WTC11 (cell line): ENCODE measurements around the gene CD164L2. TPM values are rescaled to one million over a fixed set of nuclear protein-coding genes. Genes with fewer than 3 reads are reported as not detected.

ENCODE experiments used
- ATAC-seq: fragments of 200-7000 bp; cut with Tn5 transposase; 2 replicates; pipeline ENCODE4 v1.10.0; 2021; ENCODE audit warnings: mild to moderate bottlenecking, moderate library complexity
- CTCF ChIA-PET: fragments of 300-600 bp; sonication (Branson Sonifier 250); formaldehyde crosslinking; loops from one replicate; lab custom pipeline; 2021; ENCODE audit warnings: antibody characterized with exemption; lab: Charles Lee
- POLR2A ChIA-PET: fragments of 350-600 bp; sonication (Branson Sonifier 250); formaldehyde crosslinking; loops from one replicate; lab custom pipeline; 2021; ENCODE audit warnings: antibody characterized with exemption; lab: Charles Lee
- DNase-seq: peaks from one replicate; pipeline ENCODE4 v3.0.0; 2021; ENCODE audit warnings: low spot score
- H3K27ac Mint-ChIP-seq: 2 replicates; pipeline ENCODE4 v1.8.0; 2021; ENCODE audit warnings: mixed read lengths
- H3K27me3 Mint-ChIP-seq: 2 replicates; pipeline ENCODE4 v1.8.0; 2021; ENCODE audit warnings: low read depth, mild to moderate bottlenecking, moderate library complexity, mixed read lengths
- H3K36me3 Mint-ChIP-seq: 2 replicates; pipeline ENCODE4 v1.8.0; 2021; ENCODE audit warnings: mixed read lengths
- H3K4me1 Mint-ChIP-seq: 2 replicates; pipeline ENCODE4 v1.8.0; 2022; ENCODE audit warnings: mixed read lengths
- H3K4me3 Mint-ChIP-seq: 2 replicates; pipeline ENCODE4 v1.8.0; 2021; ENCODE audit warnings: mild to moderate bottlenecking, moderate library complexity, mixed read lengths
- H3K9me3 Mint-ChIP-seq: 2 replicates; pipeline ENCODE4 v1.8.0; 2021; ENCODE audit warnings: mixed read lengths
- AFF4 ChIP-seq: sonication (generic); formaldehyde crosslinking; IDR thresholded peaks from 2 replicates; pipeline ENCODE4 v1.8.1; 2023; ENCODE audit warnings: mild to moderate bottlenecking, missing genetic modification reagents, borderline replicate concordance
- ATF3 ChIP-seq: sonication (generic); formaldehyde crosslinking; conservative IDR thresholded peaks from 2 replicates; pipeline ENCODE4 v1.8.1; 2022; ENCODE audit warnings: mild to moderate bottlenecking, missing genetic modification reagents
- CREB1 ChIP-seq: sonication (generic); formaldehyde crosslinking; IDR thresholded peaks from 2 replicates; pipeline ENCODE4 v1.8.0; 2023; ENCODE audit warnings: mild to moderate bottlenecking, missing genetic modification reagents
- GTF2I ChIP-seq: fragments of 250-450 bp; sonication (Bioruptor Pico); conservative IDR thresholded peaks from 2 replicates; pipeline ENCODE4 v1.4.0; 2021; ENCODE audit warnings: mild to moderate bottlenecking
- IRF2 ChIP-seq: sonication (generic); formaldehyde crosslinking; IDR thresholded peaks from 2 replicates; pipeline ENCODE4 v1.8.0; 2022; ENCODE audit warnings: low read depth, missing genetic modification reagents, borderline replicate concordance
- MYBL2 ChIP-seq: sonication (generic); formaldehyde crosslinking; IDR thresholded peaks from 2 replicates; pipeline ENCODE4 v1.8.1; 2023; ENCODE audit warnings: mild to moderate bottlenecking, moderate library complexity, missing genetic modification reagents
- NFATC4 ChIP-seq: fragments of 250-450 bp; sonication (Bioruptor Pico); IDR thresholded peaks from 2 replicates; pipeline ENCODE4 v1.9.0; 2021; ENCODE audit warnings: mild to moderate bottlenecking
- NFE2L1 ChIP-seq: sonication (generic); formaldehyde crosslinking; IDR thresholded peaks from 2 replicates; pipeline ENCODE4 v1.8.1; 2023; ENCODE audit warnings: missing genetic modification reagents
- NR2C2 ChIP-seq: sonication (generic); formaldehyde crosslinking; IDR thresholded peaks from 2 replicates; pipeline ENCODE4 v1.8.0; 2022; ENCODE audit warnings: mild to moderate bottlenecking, missing genetic modification reagents
- RELA ChIP-seq: sonication (generic); formaldehyde crosslinking; IDR thresholded peaks from 2 replicates; pipeline ENCODE4 v1.8.1; 2022; ENCODE audit warnings: missing genetic modification reagents, mild to moderate bottlenecking, borderline replicate concordance
- RORB ChIP-seq: fragments of 250-450 bp; sonication (Bioruptor Pico); IDR thresholded peaks from 2 replicates; pipeline ENCODE4 v1.9.0; 2021; ENCODE audit warnings: mild to moderate bottlenecking
- SOX15 ChIP-seq: fragments of 250-450 bp; sonication (Bioruptor Pico); IDR thresholded peaks from 2 replicates; pipeline ENCODE4 v1.9.0; 2021; ENCODE audit warnings: mild to moderate bottlenecking
- TEAD4 ChIP-seq: sonication (generic); formaldehyde crosslinking; IDR thresholded peaks from 2 replicates; pipeline ENCODE4 v1.8.0; 2022; ENCODE audit warnings: mild to moderate bottlenecking, missing genetic modification reagents
- ZNF121 ChIP-seq: sonication (generic); formaldehyde crosslinking; IDR thresholded peaks from 2 replicates; pipeline ENCODE4 v1.8.0; 2023; ENCODE audit warnings: missing genetic modification reagents
- ZNF138 ChIP-seq: sonication (generic); formaldehyde crosslinking; conservative IDR thresholded peaks from 2 replicates; pipeline ENCODE4 v1.8.1; 2022; ENCODE audit warnings: mild to moderate bottlenecking, moderate library complexity, missing genetic modification reagents
- ZNF281 ChIP-seq: sonication (generic); formaldehyde crosslinking; IDR thresholded peaks from 2 replicates; pipeline ENCODE4 v1.8.0; 2023; ENCODE audit warnings: mild to moderate bottlenecking, missing genetic modification reagents
- ZNF532 ChIP-seq: fragments of 250-450 bp; sonication (Bioruptor Pico); IDR thresholded peaks from 2 replicates; pipeline ENCODE4 v1.9.0; 2021; ENCODE audit warnings: mild to moderate bottlenecking, borderline replicate concordance
- ZNF671 ChIP-seq: fragments of 250-450 bp; sonication (Bioruptor Pico); IDR thresholded peaks from 2 replicates; pipeline ENCODE4 v1.8.0; 2021; ENCODE audit warnings: mild to moderate bottlenecking
- total RNA-seq: library from RNA; stranded (reverse); gene quantifications from 3 replicates; pipeline ENCODE4 v1.2.3, GENCODE V29; 2021

CD164L2 gene
- total RNA-seq, 1 experiment from 2014 or later = 5.5 TPM

- no peak for TF ChIP-seq AFF4 (CRISPR knock-in tag)
- TF ChIP-seq NFE2L1 (CRISPR knock-in tag) = no peak
- TF ChIP-seq GTF2I = 0 out of 2 replicates have a peak, but pooled peaks have one; percentile 7
These were observed 10.1 kb downstream of the CD164L2 start (continued) for GRCh38 chr1:27372808-27373690.

- Mint-ChIP-seq H3K9me3 (no peaks in the 10 kb centered on the region), H3K4me1 (peaks cover 14% of the 10 kb centered on the region), H3K36me3 (no peaks in the 10 kb centered on the region), H3K4me3 (no peak overlapping the region), H3K27me3 (peaks cover 8% of the 10 kb centered on the region; the same call in 1 of the 2 replicates), H3K27ac (no peak overlapping the region; the same call in 1 of the 2 replicates)
- POLR2A ChIA-PET = no interaction called here
- CTCF ChIA-PET = interaction anchor here (0.6 to 8.7 kb wide), 19 partner anchors 10 to 502 kb away, joined by 3 to 258 read pairs (median 4); partner anchors contain the start of genes CD164L2 and SYTL1
- ATAC-seq (no peak), DNase-seq (no peak)
- no peak for TF ChIP-seq ZNF532 (CRISPR knock-in tag)
These were observed 10.9 kb downstream of the CD164L2 start for GRCh38 chr1:27372022-27372807.

GRCh38 chr1:27368869-27369582, 14.1 kb downstream of the CD164L2 start:
- Mint-ChIP-seq H3K4me3 (no peak overlapping the region), H3K36me3 (no peaks in the 10 kb centered on the region), H3K27ac (no peak overlapping the region; the same call in 1 of the 2 replicates)
- no peak for ATAC-seq
- CTCF ChIA-PET = interaction anchor here (0.6 to 8.7 kb wide), 14 partner anchors 9 to 404 kb away, joined by 3 to 258 read pairs (median 4); partner anchors contain the start of genes CD164L2, FAM76A and STX12
- TF ChIP-seq NFE2L1 (CRISPR knock-in tag) (no peak), NR2C2 (CRISPR knock-in tag) (no peak), ZNF138 (no peak), ZNF121 (CRISPR knock-in tag) (no peak), ZNF281 (CRISPR knock-in tag) (no peak), ZNF671 (no peak), TEAD4 (no peak), ATF3 (CRISPR knock-in tag) (no peak), RELA (CRISPR knock-in tag) (no peak), SOX15 (CRISPR knock-in tag) (no peak), NFATC4 (no peak), RORB (CRISPR knock-in tag) (no peak), CREB1 (CRISPR knock-in tag) (no peak), MYBL2 (CRISPR knock-in tag) (no peak), IRF2 (CRISPR knock-in tag) (no peak)
- TF ChIP-seq, all 79 proteins: peak for 0
- no peak for DNase-seq
- Mint-ChIP-seq H3K9me3 (no peaks in the 10 kb centered on the region), H3K4me1 (peaks cover 29% of the 10 kb centered on the region), H3K27me3 (peaks cover 8% of the 10 kb centered on the region)
- POLR2A ChIA-PET = interaction anchor here (0.6 to 1.5 kb wide), 2 partner anchors 51 to 62 kb away, joined by 3 to 6 read pairs; no protein-coding TSS in a partner anchor
